Measurements from ENCODE around the gene AK1.
"Not testable (repeated sequence)": the region's sequence is repeated elsewhere in the genome, so short reads cannot be mapped to it uniquely, and the experiment has no call there.

Gene AK1

DNA sequence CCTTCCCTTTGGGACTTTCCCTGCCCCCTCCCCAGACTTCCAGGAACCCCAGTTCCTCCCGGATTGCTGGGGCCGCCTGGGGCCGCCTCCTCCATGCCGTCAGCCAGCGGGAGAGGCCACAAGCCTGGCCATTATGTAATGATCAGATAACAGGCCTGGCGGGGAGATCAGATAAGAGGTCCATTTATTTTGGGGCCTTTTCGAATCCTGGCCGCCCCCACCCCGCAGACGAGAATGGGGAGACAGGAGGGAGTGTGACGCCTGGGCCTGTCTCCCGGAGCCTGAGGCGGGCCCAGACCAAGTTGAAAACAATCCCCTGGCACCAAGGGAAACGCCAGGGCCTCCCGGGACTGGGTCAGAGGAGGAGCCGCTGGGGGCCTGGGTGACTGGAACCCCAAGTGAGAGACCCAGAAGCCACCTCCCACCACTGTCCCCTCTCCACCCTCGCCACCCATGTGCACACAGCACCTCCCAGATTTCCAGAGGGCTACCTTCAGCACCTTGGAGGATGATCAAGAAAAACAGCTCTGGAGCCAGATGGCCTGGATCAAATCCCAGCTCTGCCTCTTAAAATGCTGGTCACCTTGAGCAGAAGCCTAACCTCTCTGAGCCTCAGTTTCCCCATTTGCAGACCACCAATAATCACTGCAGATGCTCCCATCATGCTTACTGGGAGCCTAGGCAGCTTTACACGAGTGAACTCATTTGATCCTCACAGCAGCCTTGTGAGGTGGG is 30.9 kb downstream of the AK1 start:
- TF ChIP-seq ZNF274 (IDR thresholded peaks at IDR 0.05; ENCODE audit: low read depth, low read length): no peak
- H3K4me3 ChIP-seq (ENCODE audit: low read length): no peak overlapping the region

DNA sequence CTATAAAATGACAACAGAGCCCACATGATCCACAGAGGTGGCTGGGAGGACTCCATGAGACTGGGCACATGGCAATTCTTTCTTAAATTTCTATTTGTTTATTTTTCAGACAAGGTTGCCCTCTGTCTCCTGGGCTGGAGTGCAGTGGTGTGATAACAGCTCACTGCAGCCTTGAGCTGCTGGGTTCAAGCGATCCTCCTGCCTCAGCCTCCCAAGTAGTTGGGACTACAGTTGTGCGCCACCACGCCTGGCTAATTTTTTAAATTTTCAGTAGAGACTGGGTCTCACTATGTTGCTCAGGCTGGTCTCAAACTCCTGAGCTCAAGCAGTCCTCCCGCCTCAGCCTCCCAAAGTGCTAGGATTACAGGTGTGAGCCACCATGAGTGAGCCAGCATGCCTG is 31.9 kb downstream of the AK1 start:
- not testable (repeated sequence) for H3K4me3 ChIP-seq (ENCODE audit: low read length)

DNA sequence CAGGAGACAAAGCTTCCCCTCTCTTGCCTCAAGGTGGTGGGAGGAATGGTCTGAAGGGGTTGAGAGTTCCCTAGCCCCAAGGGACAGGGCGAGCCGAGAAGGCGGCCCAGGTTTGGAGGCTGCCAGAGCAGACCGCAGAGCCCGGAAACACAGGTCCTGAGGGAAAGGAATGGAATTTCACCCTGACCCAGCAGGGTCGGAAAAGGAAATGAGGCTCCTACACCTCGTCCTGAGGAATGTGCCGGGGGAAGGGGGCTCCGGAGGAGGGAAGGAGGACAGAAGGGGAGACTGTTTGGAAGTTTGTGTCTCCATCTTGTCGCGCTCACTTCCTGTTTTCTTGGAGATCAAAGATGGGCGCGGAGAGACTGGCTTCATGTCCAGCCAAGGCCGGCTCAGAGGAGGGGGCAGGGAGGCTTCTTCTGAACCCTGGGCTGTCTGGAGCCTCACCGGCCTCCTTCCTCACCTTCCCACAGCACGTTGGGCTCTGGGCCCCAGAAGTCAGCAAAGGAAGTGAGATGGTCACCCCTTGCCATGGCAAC is 32.6 kb downstream of the AK1 start:
- TF ChIP-seq ZNF274 (IDR thresholded peaks at IDR 0.05; ENCODE audit: low read depth, low read length): no peak
- no peak overlapping the region for H3K4me3 ChIP-seq (ENCODE audit: low read length)

DNA sequence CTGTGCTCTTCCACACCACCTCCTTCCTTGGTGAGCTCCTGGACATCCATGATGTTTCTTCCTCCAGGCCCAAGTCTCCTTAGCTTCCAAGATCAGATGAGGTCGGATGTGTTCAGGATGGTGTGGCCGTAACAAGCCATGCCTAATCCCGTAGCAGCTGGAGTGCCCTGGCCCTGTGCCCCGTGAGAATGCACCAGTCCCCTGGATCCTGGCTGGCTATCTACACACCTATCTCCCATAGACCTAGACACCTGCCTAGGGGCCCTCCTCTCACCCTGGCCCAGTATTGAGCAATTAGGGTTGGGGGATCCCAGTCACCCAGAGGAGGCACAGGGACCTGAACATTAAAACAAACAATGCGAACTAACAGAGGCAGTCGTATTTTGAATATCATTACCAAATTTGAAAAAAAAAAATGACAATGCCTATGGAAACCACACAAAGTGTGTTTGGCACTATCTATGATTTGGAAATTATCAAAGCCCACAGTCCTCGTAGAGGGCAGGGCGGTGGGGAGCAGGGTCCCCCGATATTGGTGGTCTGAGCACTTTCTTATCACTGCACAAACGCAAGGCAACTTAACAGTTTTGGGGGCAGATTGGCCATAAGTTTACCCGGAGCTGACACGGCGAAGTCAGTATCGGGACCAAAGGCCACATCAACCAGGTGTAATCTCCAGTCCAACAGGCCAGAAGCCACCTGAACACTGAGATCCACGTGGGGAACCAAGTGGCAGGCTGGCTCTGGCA is 36.2 kb downstream of the AK1 start:
- no peak overlapping the region for H3K4me3 ChIP-seq (ENCODE audit: low read length)
- no peak for TF ChIP-seq ZNF274 (IDR thresholded peaks at IDR 0.05; ENCODE audit: low read depth, low read length)

DNA sequence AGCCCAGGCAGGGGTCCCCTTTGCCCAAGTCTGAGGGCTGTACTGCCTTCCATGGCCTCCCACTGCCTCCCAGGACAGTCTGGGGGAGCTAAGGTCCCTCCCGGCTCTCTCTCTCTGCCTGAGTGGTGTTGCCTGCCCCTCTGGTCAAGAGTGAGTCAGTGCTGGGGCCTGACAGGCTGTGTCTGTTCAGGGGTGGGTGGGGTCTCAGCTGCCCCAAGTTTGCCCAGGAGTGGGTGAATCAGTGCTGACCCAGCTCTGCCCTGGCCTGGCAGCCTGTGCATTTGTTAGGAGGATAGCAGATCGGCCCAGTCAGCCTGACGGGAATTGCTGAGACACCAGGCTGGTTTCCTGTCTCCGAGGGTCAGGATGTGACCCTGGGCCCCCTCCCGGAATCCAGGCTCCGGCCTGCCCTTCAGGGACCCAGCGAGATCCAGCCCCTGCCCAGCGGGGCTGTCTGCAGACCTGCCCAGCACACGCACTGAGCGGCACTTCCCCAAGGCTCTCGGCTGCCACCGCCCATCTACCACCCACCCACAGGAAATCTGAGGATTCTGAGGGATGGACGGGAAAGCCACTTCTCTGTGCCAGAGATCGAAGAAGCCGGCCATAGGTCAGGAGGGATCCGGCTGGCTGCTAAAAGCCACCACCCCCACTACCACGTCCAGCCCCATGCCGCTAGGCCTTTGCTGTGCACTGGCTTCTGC is 38.9 kb downstream of the AK1 start:
- TF ChIP-seq ZNF274 (IDR thresholded peaks at IDR 0.05; ENCODE audit: low read depth, low read length): no peak
- H3K4me3 ChIP-seq (ENCODE audit: low read length): no peak overlapping the region

DNA sequence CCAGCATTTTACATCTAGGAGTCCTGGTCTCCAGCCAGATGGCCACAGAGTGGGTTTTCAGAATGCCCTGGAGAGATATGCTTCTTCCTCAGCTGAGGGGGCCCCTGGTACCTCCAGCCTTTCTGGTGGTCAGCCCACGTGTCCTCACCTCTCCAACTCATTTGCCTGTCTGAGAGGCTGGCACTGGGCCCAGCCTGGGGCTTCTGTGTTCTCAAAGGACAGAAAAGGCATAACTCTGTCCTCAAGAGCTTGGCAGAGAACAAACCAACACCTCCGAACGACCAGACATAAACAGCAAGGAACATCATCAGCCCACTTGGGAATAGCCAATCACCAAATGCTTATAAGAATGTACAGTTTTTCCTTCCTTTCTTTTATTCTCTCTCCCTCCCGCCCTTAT is 40.1 kb downstream of the AK1 start:
- no peak for TF ChIP-seq ZNF274 (IDR thresholded peaks at IDR 0.05; ENCODE audit: low read depth, low read length)
- H3K4me3 ChIP-seq (ENCODE audit: low read length): no peak overlapping the region

DNA sequence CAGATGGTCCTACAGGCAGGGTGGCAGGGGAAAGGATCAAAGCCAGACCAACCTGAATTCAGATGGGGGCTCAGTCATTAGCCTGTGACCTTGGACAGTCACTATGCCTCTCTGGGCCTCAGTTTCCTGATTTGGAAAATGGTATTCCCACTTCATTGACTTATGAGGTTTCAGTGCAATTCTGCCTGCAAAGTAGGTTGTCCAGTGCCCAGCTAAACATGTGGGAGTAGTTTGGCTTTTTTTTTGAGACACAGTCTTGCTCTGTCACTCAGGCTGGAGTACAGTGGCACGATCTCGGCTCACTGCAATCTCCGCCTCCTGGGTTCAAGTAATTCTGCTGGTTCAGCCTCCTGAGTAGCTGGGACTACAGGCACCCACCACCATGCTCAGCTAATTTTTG is 40.9 kb downstream of the AK1 start:
- not testable (repeated sequence) for H3K4me3 ChIP-seq (ENCODE audit: low read length)

DNA sequence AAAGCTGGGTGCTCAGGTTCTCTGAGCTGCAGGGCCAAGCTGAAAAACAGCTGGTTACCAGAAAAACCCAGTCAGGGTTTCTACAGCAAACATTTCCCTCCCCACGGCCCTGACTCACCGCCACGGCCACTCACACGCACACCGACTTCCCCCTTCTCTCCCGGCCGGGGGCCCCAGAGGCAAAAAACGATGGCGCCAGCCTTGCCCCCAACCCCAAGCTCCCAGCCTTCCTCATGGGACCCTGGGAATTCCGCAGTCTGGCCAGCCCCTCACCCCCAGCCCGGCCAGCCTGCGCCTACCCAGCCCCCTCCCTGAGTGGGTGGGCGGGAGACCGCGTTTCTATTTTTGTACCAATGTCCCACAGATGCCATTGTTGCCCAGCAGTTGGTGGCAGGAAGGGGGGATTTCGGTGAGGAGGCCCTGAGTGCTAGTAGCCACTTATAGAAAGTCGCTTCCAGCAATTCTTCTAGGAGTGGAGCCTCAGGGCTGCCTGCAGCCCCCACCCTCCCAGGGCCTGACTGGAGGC is 41.4 kb downstream of the AK1 start:
- no peak for TF ChIP-seq ZNF274 (IDR thresholded peaks at IDR 0.05; ENCODE audit: low read depth, low read length)
- H3K4me3 ChIP-seq (ENCODE audit: low read length): no peak overlapping the region

DNA sequence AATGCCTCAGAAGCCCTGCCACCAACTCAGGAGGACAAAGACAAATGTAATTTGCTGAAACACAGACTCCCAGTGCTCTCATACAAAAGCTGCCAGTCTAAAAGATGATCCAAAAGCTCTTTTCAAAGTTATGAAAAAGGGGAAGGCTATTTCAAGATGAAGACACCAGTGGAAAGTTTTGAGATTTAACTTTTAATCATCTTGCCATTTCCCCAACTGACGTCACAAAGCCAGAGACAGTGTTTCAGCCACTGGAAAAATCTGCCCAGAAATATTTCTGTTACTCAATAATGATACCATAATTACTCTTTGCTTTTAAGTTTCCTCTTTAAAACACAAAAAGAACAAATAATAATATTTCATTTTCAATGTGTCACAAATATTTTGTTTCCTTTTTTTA is 43.9 kb downstream of the AK1 start:
- no peak for TF ChIP-seq ZNF274 (IDR thresholded peaks at IDR 0.05; ENCODE audit: low read depth, low read length)

DNA sequence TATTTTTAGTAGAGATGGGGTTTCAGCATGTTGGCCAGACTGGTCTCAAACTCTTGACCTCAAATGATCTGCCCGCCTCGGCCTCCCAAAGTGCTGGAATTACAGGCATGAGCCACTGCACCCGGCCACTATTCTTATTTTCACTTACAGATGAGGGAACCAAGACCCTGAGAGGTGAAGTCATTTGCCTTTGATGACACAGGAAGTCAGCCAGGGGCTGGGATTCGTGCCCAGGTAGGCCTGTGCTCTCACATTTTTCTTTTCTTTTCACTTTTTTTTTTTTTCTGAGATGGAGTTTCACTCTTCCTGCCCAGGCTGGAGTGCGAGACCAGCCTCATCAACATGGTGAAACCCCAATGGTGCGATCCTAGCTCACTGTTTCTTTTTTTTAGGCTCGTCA is 45.2 kb downstream of the AK1 start:
- H3K4me3 ChIP-seq (ENCODE audit: low read length): no peak overlapping the region
- no peak for TF ChIP-seq ZNF274 (IDR thresholded peaks at IDR 0.05; ENCODE audit: low read depth, low read length)

More for the DNA sequence above, 43.9 kb downstream of the AK1 start:
- H3K4me3 ChIP-seq (ENCODE audit: low read length): no peak overlapping the region

DNA sequence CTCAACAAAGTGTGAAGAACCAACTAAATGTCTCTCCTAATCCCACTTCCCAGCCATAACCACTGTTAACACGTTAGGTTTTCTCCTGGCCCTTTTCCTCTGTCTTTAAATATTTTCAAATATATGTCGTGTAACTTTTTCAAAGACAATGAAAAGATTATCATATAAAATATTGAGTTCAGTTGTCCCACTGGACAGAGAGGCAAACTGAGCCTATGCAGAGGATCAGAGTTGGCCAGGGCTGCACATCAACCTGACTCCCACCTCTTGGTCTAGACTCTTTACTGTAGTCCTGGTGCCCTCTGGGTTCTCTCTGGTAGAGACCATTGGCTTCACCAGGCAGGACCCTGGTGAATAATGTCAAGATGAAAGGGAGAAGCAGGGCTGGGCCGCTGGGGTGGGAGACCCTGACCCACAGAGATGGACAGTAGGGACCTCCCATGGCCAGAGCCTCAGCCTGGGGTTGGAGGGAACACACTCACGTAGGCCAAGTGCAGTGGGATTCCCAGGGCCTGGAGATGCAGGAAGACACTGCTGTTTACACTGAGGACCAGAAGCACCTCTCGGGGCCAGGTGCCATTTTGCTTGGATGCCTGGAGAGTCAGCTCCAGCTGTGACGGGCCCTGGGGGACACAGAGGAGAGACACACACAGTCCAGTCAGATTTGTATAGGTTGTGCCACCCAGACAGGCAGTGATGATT is 48.1 kb downstream of the AK1 start:
- no peak for TF ChIP-seq ZNF274 (IDR thresholded peaks at IDR 0.05; ENCODE audit: low read depth, low read length)
- H3K4me3 ChIP-seq (ENCODE audit: low read length): no peak overlapping the region

DNA sequence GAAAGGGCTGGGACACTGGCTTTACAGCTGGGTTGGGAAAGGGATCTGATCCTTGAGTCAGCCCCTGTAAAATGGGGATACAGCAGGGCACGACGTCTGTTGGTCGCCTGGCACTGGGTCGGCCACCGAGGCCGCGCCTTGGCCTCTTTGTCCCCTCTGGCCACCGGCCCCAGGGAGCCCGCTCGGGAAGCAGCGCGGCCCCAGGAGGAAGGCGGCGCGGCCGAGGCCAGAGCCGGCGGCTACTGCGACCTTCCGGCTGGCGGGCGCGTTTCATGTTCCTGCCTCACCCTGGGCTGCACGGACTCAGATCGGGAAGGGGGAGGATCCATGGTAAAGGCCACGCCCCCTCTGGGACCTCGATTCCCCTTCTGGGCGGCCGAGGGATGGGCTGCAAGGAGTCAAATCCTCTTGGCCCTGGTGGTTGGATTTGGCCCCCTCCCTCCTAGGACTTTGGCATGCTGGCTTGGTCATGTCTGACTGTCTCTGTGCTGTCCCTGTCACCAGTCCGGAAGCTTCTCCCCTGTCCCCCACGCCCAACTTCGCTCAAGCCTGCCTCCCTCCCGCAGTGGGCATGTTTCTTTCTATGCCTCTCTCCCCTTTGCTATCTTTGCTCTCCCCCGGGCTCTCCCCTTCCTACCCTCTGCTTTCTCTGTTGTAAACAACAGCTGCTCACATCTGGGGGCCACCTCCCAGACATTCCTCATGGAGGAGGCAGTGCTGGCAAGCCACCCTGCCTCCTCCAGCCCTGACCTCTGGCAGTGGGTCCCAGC is 49.0 kb downstream of the AK1 start:
- no peak for TF ChIP-seq ZNF274 (IDR thresholded peaks at IDR 0.05; ENCODE audit: low read depth, low read length)
- no peak overlapping the region for H3K4me3 ChIP-seq (ENCODE audit: low read length)

DNA sequence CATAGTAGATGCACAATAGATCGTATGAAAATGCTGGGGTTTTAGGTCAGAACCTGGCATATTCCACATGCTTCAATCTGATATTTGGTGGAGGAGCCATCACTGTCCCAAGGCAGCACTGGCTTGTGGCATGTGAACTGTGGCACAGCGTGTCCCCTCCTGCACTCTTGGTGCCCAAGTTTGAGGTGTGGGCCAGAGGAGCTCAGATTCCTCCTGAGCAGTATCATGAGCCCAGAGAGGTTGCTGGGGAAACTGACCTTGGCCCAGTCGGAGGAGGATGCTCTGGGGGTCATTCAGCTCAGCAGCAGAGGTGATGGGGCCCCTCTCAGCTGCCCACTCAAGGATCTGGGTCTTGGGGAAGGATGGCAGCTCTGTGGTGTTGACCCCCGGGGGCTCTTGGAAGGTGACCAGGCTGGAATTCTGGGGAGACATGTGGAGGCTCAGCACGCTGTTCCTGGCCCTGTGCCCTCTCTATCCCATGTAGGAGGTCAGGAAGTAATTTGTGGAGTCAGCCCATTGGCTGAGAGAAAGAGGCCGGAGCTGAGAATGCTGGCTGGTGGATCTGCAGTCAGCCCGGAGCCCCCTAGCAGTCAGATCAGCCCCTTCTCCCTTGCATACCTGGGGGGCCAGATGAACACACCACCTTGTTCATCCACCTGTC is 51.1 kb downstream of the AK1 start:
- TF ChIP-seq ZNF274 (IDR thresholded peaks at IDR 0.05; ENCODE audit: low read depth, low read length): no peak
- no peak overlapping the region for H3K4me3 ChIP-seq (ENCODE audit: low read length)
